Prostate gland (tissue), 2 donors: ENCODE results near the gene HNF4A. TPM values are rescaled to one million over a fixed set of nuclear protein-coding genes. Genes with fewer than 3 reads are reported as not detected.

Source experiments
- DNase-seq: peaks from one replicate; pipeline ENCODE4 v3.0.0-alpha.2; 2019; ENCODE audit warnings: low spot score
- H3K27ac ChIP-seq, 2 donors: fragments of 200-600 bp; sonication (generic); 2 replicates each; pipeline ENCODE4 v1.5.1; 2017 to 2019
- H3K27me3 ChIP-seq: fragments of 200-600 bp; sonication (generic); replicated peaks from 2 replicates; pipeline ENCODE4 v1.5.1; 2019; ENCODE audit not compliant: insufficient read depth
- H3K36me3 ChIP-seq, 2 donors: fragments of 200-600 bp; sonication (generic); 1 replicate in 1 of 2; 2 replicates in 1 of 2; pipeline versions ENCODE4 v1.5.1 to v1.8.1; 2017 to 2019
- H3K4me1 ChIP-seq: fragments of 200-600 bp; sonication (generic); replicated peaks from 2 replicates; pipeline ENCODE4 v1.5.1; 2019
- H3K4me3 ChIP-seq, 2 donors: fragments of 200-600 bp; sonication (generic); 2 replicates each; pipeline ENCODE4 v1.5.1; 2017 to 2019
- H3K9me3 ChIP-seq: fragments of 200-600 bp; sonication (generic); 2 replicates; pipeline ENCODE4 v1.5.1; 2017
- POLR2A ChIP-seq: fragments of 450-650 bp; IDR thresholded peaks from one replicate; pipeline ENCODE4 v1.6.1; 2016; ENCODE audit warnings: antibody characterized with exemption, mild to moderate bottlenecking
- POLR2AphosphoS5 ChIP-seq: sonication (generic); formaldehyde crosslinking; IDR thresholded peaks from one replicate; pipeline ENCODE4 v1.6.1; 2017; ENCODE audit warnings: antibody characterized with exemption
- WGBS: methylation state at CpG from one replicate; pipeline ENCODE4 v1.1.5; 2018; 5-methylcytosine and 5-hydroxymethylcytosine counted together
- intact Hi-C: fragments of 100-400 bp; cut with DNase I; formaldehyde crosslinking; loops from one replicate; pipeline ENCODE4 v1.14.2; 2022
- total RNA-seq, 2 donors: library from RNA; depleted of rRNA; stranded (reverse); fragments of >200 nt; gene quantifications; one replicate each; pipeline ENCODE4 v1.1.0, GENCODE V29; 2016
- TF ChIP-seq, protein P1 (sequence below), 4 experiments: fragments of 200-600 bp in 2 of 4; fragments of 450-650 bp in 2 of 4; sonication (generic) in 2 of 4; IDR thresholded peaks; 1 replicate in 3 of 4; 2 replicates in 1 of 4; pipeline ENCODE4 v1.5.1; 2016 to 2019; ENCODE audit warnings: antibody characterized with exemption in 4 of 4, mild to moderate bottlenecking in 2 of 4, moderate library complexity in 2 of 4

HNF4A gene
- total RNA-seq, 2 donors from 2014 or later = not detected

DNA sequence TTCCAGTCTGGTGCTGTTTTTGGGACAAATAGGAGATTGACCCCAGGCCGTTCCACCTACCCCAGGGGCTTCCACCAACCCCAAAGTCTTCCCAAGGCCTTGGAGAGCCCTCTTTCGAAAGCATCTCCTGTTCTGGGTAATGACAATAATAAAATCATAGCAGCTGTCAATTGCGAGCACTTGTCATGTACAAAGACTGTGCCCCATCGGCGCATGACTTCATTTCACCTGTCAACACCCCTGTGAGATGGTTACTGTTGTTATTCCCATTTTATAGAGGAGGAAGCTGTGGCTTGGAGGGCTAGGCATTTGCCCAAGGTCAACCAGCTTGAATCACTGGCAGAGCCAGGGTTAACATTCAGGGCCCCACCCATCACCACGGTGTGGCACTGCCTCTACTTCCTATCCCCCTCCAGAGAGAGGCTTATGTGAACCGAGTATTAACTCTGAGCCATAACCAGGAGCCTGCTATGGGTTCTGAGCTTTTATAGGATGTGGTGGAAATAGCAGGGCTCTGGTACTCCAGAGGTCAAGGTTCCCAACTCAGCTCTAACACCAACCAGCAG lies 51.2 kb downstream of the HNF4A start:
- Histone ChIP-seq H3K9me3 (no peaks in the 10 kb centered on the region), H3K27me3 (no peaks in the 10 kb centered on the region), H3K4me3 (no peak overlapping the region), H3K27ac (no peak overlapping the region), H3K36me3 (no peaks in the 10 kb centered on the region), H3K4me1 (no peaks in the 10 kb centered on the region)
- TF ChIP-seq POLR2AphosphoS5 (no peak), POLR2A (no peak)
- TF ChIP-seq, protein P1, sequence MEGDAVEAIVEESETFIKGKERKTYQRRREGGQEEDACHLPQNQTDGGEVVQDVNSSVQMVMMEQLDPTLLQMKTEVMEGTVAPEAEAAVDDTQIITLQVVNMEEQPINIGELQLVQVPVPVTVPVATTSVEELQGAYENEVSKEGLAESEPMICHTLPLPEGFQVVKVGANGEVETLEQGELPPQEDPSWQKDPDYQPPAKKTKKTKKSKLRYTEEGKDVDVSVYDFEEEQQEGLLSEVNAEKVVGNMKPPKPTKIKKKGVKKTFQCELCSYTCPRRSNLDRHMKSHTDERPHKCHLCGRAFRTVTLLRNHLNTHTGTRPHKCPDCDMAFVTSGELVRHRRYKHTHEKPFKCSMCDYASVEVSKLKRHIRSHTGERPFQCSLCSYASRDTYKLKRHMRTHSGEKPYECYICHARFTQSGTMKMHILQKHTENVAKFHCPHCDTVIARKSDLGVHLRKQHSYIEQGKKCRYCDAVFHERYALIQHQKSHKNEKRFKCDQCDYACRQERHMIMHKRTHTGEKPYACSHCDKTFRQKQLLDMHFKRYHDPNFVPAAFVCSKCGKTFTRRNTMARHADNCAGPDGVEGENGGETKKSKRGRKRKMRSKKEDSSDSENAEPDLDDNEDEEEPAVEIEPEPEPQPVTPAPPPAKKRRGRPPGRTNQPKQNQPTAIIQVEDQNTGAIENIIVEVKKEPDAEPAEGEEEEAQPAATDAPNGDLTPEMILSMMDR (IDR thresholded peaks at IDR 0.05) = no peak
- DNase-seq = no peak
- WGBS = 65% methylated on average over 7 of the region's 7 CpGs
- intact Hi-C loops = no loop called here

DNA sequence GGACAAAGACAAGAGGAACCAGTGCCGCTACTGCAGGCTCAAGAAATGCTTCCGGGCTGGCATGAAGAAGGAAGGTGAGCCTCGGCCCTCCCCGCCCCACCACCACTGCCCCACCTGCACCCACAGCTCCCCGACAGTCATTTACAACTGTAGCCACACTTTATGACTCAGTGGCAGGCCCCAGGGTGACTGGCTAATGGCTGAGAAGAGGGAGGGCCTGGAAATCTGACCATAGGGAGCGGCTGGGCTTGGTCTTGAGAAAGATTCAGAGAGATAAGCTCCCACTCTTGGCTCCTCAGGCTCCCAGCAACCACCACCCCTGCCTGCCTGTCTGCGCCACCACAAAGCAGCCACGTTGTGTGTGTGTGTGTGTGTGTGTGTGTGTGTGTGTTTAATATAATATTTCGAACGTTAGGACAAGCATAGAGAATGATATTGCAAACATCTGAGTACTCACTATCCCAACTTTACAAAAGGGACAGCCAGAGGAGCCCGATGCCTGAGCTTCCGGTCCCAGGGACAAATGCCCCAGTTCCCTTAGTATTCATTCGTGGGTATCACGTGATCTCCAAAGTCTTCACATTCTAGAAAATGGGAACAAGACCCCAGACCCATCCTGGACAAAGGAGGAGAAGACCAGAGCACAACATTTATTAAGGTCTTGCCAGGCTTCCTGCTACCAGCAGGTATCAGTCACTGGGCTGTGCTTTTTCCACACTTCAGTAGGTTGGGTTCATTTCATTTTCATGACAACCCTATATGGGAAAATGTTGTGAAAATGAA lies 52.1 kb downstream of the HNF4A start:
- TF ChIP-seq, protein P1 (IDR thresholded peaks at IDR 0.05) = no peak
- TF ChIP-seq POLR2A (peak; percentile 15), POLR2AphosphoS5 (no peak)
- H3K9me3 ChIP-seq = no peaks in the 10 kb centered on the region
- H3K27me3 ChIP-seq = no peaks in the 10 kb centered on the region
- 57% methylated on average over 14 of the region's 14 CpGs for WGBS
- intact Hi-C loops = no loop called here
- peak; percentile 9 for DNase-seq
- no peaks in the 10 kb centered on the region for H3K4me1 ChIP-seq
- H3K27ac ChIP-seq = no peak overlapping the region
- no peaks in the 10 kb centered on the region for H3K36me3 ChIP-seq
- H3K4me3 ChIP-seq = no peak overlapping the region

DNA sequence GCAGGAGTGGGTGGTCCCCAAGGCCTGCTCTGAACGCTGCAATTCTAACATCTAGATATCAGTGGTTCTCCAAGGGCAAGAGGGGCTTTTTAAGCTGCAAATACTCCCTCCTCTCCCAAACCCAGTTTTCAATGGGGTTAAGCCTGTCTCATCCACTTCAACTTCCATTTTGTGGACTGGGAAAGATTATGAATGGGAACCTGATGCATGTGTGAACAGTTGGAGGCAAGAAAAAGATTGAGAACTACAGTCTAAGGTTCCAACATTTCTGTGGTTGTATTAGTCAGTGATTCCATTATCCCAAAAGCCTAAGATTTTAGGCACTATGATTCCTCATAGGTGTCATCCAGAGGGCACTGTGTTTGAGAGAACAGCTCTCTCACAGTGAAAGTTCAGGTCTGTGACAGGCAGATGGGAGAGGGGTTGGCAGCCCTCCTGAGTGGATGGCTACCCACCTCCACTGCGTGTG lies 53.7 kb downstream of the HNF4A start:
- Histone ChIP-seq H3K36me3 (no peaks in the 10 kb centered on the region), H3K4me1 (no peaks in the 10 kb centered on the region), H3K4me3 (no peak overlapping the region), H3K9me3 (no peaks in the 10 kb centered on the region), H3K27me3 (no peaks in the 10 kb centered on the region), H3K27ac (no peak overlapping the region)
- TF ChIP-seq POLR2A (no peak), POLR2AphosphoS5 (no peak)
- TF ChIP-seq, protein P1 (IDR thresholded peaks at IDR 0.05) = no peak
- no peak for DNase-seq
- 92% methylated on average over 2 of the region's 2 CpGs for WGBS
- intact Hi-C loops = no loop called here

DNA sequence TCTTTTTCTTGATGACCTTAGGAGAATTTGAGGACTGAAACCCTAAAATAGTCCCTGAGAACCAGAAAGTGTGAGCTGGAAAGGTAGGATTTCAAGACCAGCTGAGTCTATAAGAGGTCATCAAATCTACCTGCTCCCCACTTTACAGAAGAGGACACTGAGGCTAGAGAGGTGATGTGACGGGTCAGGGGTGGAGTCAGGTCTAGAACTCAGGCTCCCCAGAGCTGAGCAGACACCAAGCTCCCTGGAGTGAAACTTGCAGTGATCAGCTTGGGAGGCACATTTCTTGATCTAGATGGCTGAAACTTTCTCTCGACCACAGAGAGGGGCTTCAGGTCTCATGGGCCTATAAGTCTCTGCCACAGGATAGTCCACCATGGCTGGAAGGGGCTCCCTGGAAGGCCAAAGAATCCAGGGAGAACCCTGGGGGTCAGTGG lies 55.1 kb downstream of the HNF4A start:
- Histone ChIP-seq H3K27me3 (no peaks in the 10 kb centered on the region), H3K4me3 (no peak overlapping the region), H3K9me3 (no peaks in the 10 kb centered on the region), H3K36me3 (no peaks in the 10 kb centered on the region), H3K27ac (no peak overlapping the region), H3K4me1 (no peaks in the 10 kb centered on the region)
- WGBS = 94% methylated on average over 2 of the region's 2 CpGs
- DNase-seq = no peak
- TF ChIP-seq POLR2A (no peak), POLR2AphosphoS5 (no peak)
- TF ChIP-seq, protein P1 (IDR thresholded peaks at IDR 0.05) = no peak
- intact Hi-C loops = no loop called here
